Measurements from ENCODE around the gene ELL2.
"Not testable (repeated sequence)": the region's sequence is repeated elsewhere in the genome, so short reads cannot be mapped to it uniquely, and the experiment has no call there.

Gene ELL2

DNA sequence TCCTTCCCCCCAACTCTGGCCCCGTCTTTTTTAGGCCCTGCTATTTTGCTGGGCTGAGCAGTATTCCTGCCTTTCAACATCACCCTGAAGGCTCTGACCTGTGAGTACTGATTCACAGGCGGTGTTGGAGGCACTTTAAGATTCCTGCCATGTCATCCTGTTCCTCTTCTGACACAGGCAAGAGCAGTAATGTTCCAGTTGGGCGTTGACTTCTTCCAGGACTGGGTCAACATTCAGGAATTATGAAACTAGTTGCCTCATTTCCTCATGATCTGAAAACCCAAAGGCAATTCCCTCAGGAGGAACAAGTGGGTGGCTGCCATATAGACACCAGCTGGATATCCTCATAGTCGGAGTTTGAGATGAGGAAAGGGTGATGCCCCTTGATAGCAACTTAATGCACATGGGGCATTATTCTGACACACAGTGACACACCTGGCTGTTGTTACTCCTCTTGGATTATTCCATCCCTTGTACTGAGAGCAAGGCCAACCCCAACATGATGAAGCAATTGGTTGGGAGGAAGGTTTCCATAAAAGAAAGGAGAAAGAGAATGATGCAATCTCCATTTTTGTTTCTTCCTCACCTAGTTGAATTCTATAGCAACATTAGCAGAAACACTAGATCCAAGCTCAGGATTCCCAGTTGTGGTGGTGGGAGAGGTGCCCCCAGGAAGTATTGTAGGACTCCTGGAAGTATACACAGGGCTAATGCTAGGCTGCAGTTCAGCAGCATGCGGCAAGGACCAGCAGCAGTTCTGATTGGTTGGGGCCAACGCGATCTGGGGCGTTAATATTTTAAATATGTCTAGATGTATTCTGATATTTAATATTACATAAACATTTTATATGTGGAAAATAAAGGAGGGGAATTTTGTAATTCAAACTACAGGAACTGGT lies 119.5 kb downstream of the ELL2 start:
- TF ChIP-seq, protein P1, sequence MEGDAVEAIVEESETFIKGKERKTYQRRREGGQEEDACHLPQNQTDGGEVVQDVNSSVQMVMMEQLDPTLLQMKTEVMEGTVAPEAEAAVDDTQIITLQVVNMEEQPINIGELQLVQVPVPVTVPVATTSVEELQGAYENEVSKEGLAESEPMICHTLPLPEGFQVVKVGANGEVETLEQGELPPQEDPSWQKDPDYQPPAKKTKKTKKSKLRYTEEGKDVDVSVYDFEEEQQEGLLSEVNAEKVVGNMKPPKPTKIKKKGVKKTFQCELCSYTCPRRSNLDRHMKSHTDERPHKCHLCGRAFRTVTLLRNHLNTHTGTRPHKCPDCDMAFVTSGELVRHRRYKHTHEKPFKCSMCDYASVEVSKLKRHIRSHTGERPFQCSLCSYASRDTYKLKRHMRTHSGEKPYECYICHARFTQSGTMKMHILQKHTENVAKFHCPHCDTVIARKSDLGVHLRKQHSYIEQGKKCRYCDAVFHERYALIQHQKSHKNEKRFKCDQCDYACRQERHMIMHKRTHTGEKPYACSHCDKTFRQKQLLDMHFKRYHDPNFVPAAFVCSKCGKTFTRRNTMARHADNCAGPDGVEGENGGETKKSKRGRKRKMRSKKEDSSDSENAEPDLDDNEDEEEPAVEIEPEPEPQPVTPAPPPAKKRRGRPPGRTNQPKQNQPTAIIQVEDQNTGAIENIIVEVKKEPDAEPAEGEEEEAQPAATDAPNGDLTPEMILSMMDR (IDR thresholded peaks at IDR 0.05; ENCODE audit: low read depth, low read length), result no peak
- no peak overlapping the region for H3K4me3 ChIP-seq (ENCODE audit: low read depth, low read length)

DNA sequence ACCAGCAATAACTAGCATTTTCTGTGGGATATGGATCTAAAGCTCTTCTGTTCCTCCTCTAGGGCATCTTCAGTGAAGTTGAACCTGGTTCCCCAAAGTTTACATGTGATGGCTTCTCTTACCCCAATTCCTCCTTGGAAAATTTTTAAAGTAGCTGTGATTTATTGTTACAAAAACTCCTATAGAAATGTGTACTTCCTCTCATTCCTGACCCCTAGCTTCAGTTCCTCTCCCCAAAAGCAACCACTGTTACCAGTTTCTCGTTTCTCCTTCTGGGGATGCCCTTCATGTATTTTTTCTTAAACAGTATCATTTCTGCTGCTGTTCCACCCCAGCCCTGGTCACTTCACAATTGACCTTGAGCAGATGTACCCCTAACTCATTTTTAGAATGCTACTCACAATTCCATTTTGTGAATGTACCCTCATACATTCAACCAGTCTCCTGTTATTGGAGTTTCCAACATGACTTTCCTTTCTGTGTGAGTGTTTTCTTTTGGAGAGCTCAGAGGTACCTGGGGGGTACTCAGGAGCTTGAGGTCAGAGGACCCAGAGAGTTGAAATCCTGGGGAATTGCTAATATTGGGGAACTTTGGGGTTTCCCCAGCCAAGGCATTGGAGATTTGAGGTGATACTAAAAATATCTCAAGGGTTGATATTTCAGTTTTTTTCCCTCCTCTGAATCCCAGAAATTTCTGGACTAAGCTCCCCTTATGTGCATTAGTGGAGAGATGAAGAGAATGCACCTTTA lies 120.5 kb downstream of the ELL2 start:
- no peak overlapping the region for H3K4me3 ChIP-seq (ENCODE audit: low read depth, low read length)
- TF ChIP-seq, protein P1 (IDR thresholded peaks at IDR 0.05; ENCODE audit: low read depth, low read length), result no peak

DNA sequence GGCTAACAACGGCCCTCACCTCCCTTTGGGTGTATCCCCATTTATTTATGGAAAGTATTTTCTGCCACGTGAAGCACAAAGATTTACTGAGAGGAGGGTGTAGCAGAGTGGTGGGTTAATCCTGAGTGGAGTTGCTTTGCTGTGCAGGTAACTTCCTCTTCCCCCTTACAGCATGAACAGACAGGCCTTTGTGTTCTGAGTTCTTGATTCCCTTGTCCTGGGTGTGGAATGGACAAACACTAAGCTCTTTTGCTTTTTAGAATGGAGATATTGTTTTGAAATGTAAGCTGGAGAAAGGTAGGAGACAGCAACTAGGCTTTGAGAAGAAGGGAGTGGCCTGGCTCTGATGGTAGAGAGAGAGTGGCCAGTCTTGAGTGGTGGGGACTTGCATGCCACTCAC lies 122.0 kb downstream of the ELL2 start:
- no peak overlapping the region for H3K4me3 ChIP-seq (ENCODE audit: low read depth, low read length)
- TF ChIP-seq, protein P1 (IDR thresholded peaks at IDR 0.05; ENCODE audit: low read depth, low read length), result no peak

DNA sequence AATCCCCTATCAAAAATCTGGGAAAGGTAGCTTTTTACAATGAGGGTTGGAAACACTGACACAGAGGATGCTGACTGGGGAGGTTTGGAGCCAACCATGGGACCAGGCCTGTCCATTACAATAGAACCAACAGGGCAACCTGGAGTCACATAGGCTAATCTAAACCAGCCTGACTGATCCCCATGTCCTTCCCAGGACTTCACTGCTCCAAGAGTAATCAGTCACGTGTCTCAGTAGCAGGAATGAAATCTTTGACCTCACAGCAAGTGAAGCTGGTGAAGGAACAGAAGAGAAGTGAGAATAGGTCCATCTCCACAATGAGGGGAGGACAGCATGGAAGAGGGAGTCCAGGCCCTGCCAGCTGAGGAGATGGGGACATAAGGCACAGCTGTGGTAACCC lies 123.1 kb downstream of the ELL2 start:
- TF ChIP-seq, protein P1 (IDR thresholded peaks at IDR 0.05; ENCODE audit: low read depth, low read length), result no peak

DNA sequence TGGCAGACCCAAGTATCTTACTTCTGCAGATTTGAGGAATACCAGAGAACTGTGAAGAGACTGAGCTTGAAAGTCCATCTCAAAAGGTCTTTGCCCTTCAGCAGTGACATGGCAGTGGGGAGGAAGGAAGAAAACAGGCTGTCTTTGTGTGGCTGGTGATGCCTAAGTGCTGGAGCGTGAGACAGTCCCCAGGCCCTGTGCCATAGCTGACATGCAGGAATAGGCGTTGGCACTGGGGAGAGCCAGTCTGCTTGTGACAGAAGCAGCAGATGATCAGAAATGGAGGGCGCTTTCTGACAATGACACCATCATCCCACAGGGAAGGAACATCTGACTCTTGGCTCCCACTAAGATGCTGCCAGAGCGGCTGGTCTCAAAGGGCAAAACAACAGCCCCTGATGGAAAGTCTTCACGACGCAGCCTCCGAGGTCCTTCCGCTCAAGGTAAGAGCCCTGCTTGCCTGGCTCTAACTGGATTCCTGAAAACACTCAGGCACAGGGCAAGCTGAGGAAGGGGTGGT lies 123.6 kb downstream of the ELL2 start:
- H3K4me3 ChIP-seq (ENCODE audit: low read depth, low read length), result no peak overlapping the region
- TF ChIP-seq, protein P1 (IDR thresholded peaks at IDR 0.05; ENCODE audit: low read depth, low read length), result no peak

More for the DNA sequence above, 123.1 kb downstream of the ELL2 start:
- no peak overlapping the region for H3K4me3 ChIP-seq (ENCODE audit: low read depth, low read length)

DNA sequence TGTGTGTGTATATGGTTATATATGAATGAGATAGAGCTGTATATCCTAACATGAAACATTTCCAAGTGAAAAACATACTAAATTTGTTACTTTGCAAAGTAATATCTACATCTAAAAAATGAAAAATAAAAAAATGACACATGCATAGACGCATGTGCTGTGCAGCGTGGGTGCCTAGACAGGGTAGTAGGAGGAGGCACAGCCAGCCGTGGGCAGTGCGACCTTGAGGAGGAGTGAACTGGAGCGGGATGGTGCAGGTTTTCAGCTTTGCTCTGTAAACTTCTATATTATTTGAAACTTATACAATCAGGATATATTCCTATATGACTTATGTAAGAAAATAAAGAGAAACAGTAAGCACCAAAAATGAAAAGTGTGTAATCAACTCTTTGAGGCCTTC lies 124.2 kb downstream of the ELL2 start:
- no peak overlapping the region for H3K4me3 ChIP-seq (ENCODE audit: low read depth, low read length)
- TF ChIP-seq, protein P1 (IDR thresholded peaks at IDR 0.05; ENCODE audit: low read depth, low read length), result no peak

DNA sequence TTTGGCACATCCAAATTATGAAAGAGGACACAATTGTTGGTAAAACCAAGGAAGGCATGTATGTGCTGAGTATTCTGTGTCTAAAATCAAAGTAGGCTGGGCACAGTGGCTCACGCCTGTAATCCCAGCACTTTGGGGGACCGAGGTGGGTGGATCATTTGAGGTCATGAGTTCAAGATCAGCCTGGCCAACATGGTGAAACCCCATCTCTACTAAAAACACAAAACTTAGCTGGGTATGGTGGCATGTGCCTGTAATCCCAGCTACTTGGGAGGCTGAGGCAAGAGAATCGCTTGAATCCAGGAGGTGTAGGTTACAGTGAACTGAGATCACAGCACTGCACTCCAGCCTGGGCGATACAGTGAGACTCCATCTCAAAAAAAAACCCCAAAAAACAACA lies 124.7 kb downstream of the ELL2 start:
- not testable (repeated sequence) for H3K4me3 ChIP-seq (ENCODE audit: low read depth, low read length)

Measured in WI38 (cell line).